GM18873 (cell line): Measurements from ENCODE around the gene USP16.

Experiments used
- ATAC-seq: cut with Tn5 transposase; IDR thresholded peaks from one replicate; pipeline ENCODE4 v1.9.1; 2021; ENCODE audit warnings: mild to moderate bottlenecking, moderate library complexity, moderate number of reproducible peaks; ENCODE audit not compliant: unreplicated experiment, low FRiP score

The USP16 gene

DNA sequence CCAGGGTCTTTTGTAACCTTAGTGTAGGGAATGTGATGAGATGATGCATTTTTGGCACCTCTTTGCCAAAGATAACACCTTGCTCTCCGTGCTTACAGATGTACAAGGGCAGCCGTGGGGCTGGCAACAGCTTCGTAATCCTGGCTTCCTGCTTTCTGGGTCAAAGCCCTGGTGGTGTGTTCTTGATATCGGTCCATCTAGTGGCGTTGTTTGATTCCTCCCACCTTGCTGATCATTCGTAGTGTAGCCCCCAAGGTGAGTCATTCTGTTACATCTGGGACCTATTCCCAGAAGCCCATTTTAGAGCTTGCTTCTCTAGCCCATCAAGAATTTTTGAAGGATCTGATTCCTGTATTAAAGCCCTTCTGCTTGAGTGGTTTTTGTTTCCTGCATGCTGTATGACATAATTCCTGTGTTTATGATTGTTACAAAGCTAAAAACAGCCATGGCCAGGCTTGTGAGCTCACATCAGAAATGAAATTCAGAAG, 56.0 kb downstream of the USP16 start:
- ATAC-seq = no peak

- ATAC-seq = no peak
Measured at GRCh38 chr21:29082046-29082815, 57.8 kb downstream of the USP16 start.

DNA sequence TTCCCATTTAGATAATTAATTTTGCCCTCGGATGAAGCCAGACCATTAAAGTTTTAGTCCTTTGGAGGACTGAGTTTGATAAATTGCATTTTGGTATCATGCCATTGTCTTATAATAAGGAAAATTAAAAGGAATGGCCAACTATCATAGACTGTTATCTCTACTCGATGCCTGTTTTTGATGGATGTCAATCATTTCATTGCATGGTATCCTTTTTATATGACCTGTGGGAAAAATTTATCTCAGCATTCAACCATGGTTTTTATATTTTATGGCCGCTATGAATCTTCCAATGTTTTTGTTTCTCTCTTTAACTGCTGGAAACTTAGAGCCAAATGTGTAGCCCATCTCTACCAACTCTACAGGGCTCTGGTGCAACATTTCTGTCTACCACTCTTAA, 58.8 kb downstream of the USP16 start:
- ATAC-seq = no peak

DNA sequence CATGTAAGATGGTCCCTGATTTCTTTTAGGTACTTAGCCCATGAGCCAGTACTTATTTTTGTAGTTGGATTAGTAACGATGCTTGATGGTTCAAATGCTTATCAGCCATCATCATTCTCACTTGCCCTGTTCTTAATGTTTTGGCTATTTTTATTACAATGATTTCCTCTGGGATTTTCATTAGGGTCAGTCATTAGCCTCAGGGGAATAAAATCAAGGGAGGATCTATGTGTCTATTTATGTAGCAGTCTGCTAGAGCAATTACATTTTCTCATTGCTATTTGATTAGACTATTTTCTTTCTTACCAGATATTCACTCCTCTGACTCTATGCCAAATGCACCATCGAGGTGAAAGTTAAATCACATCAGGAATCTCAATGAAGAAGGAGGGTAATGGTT, 59.9 kb downstream of the USP16 start:
- ATAC-seq = no peak

- ATAC-seq = no peak
Measured at GRCh38 chr21:29085106-29085752, 60.8 kb downstream of the USP16 start.

DNA sequence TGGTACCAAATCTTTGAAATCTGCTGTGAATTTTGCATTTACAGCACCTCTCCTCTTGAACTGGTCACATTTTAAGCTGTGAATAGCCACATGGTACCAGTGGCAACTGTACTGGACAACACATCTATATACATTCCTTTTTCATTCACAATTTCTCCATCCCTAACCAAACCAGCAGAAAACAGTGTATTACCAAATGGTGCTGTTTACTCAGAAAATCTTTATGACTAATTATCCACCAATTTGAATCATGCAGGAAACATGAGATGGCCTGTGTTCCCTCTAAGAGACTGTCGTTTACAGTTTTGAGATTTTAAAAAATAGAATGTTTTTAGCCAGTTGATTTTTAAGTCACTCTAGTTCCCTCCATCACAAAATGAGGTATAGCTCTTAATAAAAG, 66.6 kb downstream of the USP16 start:
- no peak for ATAC-seq

- no peak for ATAC-seq
Measured at GRCh38 chr21:29092102-29092959, 67.9 kb downstream of the USP16 start.

DNA sequence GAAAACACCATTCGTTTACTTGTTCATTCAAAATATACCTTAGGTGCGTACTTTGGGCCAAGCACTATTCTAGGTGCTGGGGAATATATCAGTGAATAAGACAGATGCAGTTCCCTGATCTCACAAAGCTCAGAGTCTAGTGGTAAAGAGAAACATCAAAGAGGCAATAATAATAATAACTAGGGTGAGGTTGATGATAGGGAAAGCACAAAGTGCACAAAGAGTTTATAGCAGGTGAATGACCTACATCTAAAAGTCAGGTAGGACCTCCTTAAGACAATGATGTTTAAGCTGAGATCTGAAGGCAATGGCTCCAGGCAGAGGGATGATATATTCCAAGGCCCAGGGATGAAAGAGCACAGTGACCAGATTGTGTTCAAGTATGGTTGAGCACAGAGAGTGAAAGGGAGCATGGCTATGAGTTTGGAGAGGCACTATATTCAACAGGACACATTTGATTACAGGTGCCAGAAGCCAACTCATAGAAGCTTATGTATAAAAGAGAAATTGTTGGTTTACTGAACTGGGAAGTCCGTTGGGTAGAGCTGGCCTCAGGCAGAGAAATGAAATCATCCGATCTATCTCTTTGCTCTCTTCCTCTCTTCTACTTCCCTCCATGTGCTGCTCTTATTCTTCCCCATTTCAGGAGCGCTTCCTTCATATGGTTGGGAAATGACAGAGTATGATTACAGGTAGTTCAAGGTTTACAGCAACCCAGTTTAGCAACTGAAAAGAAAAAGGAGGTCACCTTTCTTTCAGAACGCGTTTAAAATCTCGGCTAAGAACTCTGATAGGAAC, 71.9 kb downstream of the USP16 start:
- no peak for ATAC-seq

DNA sequence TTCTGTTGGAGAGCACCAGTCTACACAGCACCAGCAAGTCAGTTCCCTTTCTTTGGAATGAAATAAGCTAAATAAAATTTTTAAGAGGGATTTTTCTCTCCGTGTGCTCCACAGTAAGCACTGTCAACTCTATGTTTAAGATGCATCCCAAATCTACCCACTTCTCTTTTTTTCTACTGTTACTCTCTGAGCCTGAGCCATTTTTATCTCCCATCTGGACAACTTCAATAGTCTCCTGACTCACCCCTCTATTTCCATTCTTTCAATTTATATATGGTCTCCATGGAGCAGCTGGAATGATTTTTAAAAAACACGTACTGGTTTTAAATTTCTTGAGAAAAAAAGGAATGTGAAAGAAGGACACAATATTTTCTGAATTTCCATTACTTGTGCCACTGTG, 73.7 kb downstream of the USP16 start:
- no peak for ATAC-seq

DNA sequence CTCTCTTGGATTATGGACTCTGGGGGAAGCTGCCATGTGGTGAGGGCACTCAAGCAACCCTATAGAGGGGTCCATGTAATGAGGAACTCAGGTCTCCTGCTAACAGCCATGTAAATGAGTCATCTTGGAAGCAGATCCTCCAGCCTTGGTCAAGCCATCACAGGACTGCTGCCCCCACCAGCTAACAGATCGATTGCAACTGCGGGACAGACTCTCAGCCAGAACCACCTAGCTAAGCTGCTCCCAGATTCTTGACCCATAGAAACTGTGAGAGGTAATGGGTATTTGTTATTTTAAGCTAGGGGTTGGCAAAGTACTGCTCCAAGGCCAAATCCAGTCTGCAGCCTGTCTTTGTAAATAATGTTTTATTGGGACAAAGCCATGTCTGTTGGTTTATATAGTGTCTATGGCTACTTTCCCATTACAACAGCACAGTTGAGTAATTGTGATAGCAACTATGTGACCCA, 78.4 kb downstream of the USP16 start:
- no peak for ATAC-seq
